MM.1S (cell line): ENCODE results near the gene SEMA4D.

ENCODE experiments used
- EZH2 ChIP-seq: fragments of 300-600 bp; sonication (generic); optimal IDR thresholded peaks from 2 replicates; pipeline ENCODE3; 2017; ENCODE audit warnings: low read depth, mild to moderate bottlenecking, antibody characterized with exemption, low read length, mixed read lengths
- TF ChIP-seq, protein P1 (sequence below): fragments of 300-600 bp; sonication (generic); IDR thresholded peaks from 2 replicates; pipeline ENCODE4 v1.5.1; 2016; ENCODE audit warnings: antibody characterized with exemption, low read length, mixed read lengths

DNA sequence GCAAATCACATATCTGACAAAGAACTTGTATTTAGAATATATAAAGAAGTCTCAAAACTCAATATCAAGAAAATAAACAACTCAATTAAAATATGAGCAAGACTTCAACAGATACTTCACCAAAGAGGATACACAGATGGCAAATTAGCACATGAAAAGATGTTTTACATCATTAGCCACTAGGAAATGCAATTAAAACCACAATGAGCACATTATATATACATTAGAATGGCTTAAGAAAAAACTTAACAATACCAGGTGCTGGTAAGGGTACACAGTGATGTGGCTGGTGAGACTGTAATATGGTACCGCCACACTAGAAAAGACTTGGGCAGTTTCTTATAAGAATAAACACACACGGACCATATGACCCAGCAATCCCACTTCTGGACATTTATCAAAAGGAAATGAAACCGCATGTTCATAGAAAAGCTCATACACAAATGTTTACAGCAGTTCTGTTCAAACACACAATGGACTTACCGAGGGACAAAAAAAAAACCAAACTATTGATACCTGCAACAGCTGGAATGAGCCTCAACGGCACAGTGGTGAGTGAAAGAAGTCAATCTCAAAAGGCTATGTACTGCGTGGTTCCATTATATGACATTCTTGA, 27.6 kb downstream of the SEMA4D start:
- TF ChIP-seq EZH2 = no peak
- TF ChIP-seq, protein P1, sequence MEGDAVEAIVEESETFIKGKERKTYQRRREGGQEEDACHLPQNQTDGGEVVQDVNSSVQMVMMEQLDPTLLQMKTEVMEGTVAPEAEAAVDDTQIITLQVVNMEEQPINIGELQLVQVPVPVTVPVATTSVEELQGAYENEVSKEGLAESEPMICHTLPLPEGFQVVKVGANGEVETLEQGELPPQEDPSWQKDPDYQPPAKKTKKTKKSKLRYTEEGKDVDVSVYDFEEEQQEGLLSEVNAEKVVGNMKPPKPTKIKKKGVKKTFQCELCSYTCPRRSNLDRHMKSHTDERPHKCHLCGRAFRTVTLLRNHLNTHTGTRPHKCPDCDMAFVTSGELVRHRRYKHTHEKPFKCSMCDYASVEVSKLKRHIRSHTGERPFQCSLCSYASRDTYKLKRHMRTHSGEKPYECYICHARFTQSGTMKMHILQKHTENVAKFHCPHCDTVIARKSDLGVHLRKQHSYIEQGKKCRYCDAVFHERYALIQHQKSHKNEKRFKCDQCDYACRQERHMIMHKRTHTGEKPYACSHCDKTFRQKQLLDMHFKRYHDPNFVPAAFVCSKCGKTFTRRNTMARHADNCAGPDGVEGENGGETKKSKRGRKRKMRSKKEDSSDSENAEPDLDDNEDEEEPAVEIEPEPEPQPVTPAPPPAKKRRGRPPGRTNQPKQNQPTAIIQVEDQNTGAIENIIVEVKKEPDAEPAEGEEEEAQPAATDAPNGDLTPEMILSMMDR = no peak
